Prostate gland (tissue), 2 donors: ENCODE results near the gene NBEA.

Source experiments
- POLR2A ChIP-seq: fragments of 450-650 bp; IDR thresholded peaks from one replicate; pipeline ENCODE4 v1.6.1; 2016; ENCODE audit warnings: antibody characterized with exemption, mild to moderate bottlenecking
- POLR2AphosphoS5 ChIP-seq: sonication (generic); formaldehyde crosslinking; IDR thresholded peaks from one replicate; pipeline ENCODE4 v1.6.1; 2017; ENCODE audit warnings: antibody characterized with exemption
- TF ChIP-seq, protein P1 (sequence below), 4 experiments: fragments of 200-600 bp in 2 of 4; fragments of 450-650 bp in 2 of 4; sonication (generic) in 2 of 4; IDR thresholded peaks; 1 replicate in 3 of 4; 2 replicates in 1 of 4; pipeline ENCODE4 v1.5.1; 2016 to 2019; ENCODE audit warnings: antibody characterized with exemption in 4 of 4, mild to moderate bottlenecking in 2 of 4, moderate library complexity in 2 of 4

DNA sequence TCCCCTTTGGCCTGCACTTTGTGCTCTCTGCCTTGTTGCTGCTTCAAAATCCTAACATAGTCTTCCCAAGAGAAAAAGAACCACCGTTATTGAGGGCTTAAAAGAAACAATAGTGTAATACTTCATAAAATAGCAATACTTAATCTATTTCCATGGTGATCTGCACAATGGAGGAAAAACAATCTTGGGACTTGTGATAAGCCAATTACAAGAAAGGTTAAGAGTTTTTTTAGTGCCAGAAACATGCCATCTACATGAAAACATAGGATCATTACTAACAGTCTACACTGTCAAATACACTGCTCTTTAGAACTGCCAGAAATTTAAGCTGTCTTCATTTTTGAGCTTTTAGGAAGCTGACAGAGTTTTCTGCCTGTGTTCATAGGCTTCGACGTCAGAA is 588.5 kb downstream of the NBEA start:
- TF ChIP-seq, protein P1, sequence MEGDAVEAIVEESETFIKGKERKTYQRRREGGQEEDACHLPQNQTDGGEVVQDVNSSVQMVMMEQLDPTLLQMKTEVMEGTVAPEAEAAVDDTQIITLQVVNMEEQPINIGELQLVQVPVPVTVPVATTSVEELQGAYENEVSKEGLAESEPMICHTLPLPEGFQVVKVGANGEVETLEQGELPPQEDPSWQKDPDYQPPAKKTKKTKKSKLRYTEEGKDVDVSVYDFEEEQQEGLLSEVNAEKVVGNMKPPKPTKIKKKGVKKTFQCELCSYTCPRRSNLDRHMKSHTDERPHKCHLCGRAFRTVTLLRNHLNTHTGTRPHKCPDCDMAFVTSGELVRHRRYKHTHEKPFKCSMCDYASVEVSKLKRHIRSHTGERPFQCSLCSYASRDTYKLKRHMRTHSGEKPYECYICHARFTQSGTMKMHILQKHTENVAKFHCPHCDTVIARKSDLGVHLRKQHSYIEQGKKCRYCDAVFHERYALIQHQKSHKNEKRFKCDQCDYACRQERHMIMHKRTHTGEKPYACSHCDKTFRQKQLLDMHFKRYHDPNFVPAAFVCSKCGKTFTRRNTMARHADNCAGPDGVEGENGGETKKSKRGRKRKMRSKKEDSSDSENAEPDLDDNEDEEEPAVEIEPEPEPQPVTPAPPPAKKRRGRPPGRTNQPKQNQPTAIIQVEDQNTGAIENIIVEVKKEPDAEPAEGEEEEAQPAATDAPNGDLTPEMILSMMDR (IDR thresholded peaks at IDR 0.05): no peak
- TF ChIP-seq POLR2AphosphoS5 (no peak), POLR2A (no peak)
